Measurements from ENCODE around the gene PPFIA2.

The PPFIA2 gene

DNA sequence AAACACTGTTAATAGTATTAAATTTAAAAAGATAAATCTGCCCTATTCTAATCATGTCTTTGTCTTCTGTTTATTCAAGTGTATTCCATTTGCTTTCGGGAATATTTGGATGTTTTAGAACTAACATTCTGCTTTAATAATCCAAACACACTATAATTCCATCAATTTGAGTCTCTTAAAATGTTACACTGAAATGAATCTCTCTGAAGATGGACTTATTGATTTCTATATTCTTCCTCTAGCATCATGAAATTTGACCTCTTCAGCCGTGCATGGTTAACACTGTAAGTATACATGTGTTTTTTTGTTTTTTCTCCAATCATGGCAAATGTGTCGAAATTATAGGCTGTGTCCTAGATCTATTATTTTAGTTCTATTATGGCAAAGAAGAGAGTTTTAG, 342.1 kb downstream of the PPFIA2 start:
- no peak for DNase-seq

DNA sequence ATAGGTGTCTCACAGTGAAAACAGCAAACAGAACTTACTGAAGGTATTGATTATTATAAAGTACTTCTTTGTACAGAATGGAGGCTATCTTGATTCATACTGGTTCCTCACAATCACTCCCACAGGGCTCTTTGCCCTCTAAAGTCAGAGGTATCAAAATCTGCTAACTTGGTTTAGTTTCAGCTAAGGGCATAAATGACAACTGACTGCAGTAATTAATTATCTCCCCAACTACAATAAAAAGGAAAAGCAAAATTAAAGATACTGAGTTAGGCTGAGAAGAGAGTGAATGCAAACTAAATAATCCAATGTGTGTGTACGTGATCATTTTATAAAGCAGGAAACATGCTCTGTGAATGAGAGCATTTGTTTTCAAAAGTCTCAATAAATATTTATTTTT, 342.6 kb downstream of the PPFIA2 start:
- DNase-seq = no peak

DNA sequence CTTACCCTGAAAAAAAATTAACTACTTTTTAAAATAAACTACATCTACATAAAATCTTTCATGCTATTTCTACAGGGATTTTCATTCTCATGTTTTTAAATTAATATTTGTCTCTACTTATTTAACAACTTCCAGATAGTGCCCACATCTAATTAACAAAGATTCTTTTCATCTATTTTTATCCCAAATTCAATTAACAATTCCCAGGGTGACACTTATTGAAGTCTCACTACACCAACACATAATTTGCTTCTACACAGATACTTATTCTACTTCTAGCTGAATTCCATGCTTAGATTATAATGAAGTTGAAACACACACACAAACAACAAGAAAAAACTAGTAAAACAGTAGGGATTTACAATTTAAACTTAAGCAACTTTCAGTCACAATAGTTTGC, 344.7 kb downstream of the PPFIA2 start:
- no peak for DNase-seq

DNA sequence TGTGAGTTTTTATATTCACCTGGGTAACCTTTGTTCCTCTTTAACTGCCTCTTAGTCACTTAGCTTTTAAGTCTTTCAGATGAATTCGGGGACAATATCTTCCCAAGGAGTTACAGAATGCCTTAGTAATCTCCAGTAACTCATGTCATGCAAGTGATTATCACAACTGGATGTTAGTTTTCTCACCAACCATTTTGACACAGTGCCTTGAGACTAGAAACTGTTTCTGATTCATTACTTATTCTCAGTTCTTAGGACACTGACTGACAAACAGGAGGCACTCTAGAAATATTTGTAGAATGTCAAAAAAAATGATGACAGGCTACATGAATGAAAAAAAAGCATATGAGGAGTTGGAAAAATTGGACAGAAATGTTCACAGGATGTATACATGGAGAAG, 346.2 kb downstream of the PPFIA2 start:
- no peak for DNase-seq

DNA sequence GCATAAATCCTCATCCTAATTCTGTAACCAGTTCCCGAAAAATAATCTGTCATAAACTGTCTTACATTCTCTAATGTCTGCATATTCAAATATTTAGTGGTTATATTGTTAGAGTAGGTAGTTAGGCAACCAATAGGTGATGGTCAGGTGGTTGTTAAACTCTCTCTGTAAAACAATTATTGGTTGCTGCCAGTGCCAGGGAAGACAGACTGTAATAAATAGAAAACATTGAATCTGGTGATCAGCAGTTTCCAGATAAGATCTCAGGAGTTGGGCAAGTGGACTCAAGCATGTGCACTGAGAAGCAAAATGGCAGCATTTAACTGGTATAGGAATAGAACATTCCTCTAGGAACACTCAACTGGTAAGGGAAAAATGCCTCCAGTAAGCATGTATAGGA, 355.8 kb downstream of the PPFIA2 start:
- no peak for DNase-seq

DNA sequence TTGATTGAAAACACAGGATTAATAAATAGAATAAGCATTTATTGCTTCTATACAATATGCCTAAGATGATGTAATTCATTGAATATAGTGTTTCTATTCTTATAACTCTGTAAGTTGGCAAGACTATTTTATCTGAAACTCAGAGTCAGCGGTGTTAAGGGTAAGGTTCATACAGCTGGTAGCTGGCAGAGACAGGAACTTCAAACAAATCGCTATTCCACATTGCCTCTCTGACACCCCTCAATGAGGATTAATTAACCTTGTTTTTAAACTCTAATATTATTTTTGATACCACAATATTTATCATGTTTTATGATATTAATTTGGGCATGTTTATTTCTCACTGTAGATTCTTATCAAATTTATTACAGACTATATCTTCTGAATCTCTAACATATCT, 357.9 kb downstream of the PPFIA2 start:
- no peak for DNase-seq

DNA sequence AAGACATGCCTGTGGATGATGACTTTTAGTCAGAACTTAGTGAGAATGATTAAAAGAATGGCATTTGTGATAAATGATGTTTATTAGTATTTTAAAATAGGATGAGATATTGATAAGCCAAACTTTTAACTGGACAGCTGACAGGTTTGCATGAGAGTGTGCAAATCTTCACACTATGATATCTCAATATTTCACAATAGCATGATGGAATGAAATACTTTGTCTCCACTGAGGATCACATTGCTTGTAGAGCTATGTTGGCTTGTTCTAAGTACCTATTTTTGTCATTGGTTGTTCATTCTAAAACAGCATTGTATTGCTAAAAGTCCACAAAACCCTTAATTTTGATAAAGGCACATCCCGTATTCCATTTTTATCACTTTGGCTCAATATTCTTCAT, 359.1 kb downstream of the PPFIA2 start:
- DNase-seq = no peak

DNA sequence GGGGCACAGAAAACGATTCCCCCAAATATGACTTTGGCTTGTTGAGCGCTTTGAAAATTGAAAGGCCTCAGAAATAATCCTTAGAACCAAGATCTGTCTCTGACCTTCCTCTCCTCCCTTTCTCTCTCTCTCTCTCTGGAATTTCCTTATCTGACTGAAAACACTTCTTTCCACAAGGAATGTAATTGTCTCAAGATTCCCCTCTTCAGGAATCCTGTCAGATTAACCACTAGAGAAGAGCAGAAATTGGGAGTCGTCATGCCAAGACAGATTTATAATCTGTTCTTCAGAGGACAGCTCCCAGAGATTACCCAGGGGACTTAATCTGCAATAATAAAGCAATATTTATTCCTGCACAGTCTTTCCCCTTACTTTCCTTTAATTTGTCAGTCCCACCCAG, 363.7 kb downstream of the PPFIA2 start:
- no peak for DNase-seq

DNA sequence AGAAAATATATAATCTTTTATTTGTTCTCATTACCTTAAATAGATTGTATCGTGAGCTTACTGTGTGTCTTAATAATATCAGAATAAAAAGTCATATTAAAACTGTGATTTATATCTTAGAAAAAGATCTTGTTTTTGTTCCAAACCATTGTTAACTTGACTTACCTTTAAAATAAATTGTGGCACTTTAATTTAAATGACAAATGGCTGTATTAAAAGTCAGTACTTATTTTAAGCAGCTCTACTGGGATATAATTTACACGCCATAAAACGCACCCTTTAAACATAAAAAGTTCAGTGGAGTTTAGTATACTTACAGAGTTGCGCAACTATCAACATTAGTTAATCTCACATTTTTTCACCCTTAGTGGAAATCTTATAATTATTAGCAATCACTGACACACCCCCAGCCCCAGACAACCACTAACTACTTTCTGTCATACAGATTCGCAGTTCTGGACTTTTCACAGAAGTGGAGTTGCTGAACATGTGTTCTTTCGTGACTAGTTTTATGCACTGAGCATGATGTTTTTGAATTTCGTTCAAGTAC, 369.5 kb downstream of the PPFIA2 start:
- no peak for DNase-seq

DNA sequence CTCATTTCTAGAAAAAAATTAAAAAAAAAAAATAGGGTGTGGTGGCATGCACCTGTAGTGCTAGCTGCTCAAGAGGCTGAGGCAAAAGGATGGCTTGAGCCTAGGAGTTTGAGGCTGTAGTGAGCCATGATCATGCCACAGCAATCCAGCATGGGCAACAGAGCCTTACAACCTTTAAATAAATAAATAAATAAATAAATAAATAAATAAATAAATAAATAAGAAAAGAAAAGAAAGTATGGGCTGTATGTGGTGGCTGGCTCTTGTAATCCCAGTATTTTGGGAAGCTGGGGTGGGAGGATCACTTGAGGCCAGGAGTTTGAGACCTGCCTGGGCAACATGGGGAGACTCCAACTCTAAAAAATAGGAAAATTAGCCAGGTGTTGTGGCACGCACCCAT, 373.0 kb downstream of the PPFIA2 start:
- DNase-seq = no peak

DNA sequence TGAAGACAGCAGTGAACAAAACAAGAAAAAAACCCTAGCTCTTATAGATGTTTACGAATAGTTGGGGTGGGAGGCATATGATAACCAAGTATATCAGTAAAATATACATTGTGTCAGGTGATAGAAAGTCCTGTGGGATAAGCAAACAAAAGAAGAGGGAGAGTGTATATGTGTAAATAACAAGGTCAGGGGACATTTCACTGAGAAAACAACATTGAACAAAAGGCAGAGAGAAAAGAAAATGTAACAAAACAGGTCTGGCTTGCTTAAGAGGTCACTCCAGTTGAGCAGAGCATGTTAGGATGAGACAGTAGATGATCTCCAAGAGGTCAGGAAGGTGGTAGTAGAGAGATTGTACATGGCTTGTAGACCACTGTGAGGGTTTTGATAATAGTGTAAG, 377.2 kb downstream of the PPFIA2 start:
- DNase-seq = no peak

DNA sequence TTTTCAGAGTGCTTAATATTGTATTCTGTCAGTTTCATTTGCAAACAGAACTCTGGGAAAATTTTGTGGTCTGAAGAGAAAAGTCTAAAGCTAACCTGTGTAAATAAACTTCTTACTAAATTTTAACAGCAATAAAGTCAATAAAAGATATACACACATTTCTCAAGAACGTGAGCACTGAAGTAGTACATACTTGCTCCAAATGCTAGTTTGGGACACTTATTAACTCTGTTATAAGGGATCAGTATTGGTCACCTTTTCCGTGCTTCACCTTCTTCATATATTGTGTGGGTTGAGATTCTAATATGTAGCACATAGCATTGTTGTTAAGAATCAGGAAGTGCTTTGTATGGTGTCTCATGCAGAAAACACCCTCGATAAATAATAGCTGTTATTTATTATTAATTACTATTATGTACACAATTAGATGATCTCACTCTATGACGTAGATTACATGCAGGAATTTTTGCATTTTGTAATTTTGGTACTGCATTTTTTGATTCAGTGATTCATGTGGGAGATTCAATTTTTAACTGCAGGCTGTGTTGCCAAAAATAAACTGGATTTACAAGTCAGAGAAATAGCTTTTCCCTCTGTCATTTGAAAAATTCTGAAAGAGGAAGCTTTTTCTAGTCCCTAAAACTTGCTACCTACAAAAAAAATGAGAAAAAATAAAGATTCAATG, 380.4 kb downstream of the PPFIA2 start:
- DNase-seq = no peak

DNA sequence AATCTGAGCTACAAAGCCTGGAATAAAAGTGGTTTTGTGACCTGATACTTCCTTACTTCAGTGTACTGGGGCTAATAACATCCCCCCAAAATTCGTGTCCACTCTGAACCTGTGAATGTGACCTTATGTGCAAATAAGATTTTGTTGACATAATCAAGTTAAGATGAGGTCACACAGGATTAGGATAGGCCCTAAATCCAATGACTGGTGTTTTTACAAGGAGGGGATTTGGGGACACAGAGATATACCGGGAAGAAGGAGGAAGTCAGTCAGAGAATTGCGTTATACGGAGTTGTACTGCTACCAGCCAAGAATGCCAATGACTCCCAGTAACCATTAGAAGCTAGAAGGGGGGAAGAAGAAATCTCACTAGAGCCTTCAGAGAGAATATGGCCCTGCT, 381.4 kb downstream of the PPFIA2 start:
- no peak for DNase-seq

DNA sequence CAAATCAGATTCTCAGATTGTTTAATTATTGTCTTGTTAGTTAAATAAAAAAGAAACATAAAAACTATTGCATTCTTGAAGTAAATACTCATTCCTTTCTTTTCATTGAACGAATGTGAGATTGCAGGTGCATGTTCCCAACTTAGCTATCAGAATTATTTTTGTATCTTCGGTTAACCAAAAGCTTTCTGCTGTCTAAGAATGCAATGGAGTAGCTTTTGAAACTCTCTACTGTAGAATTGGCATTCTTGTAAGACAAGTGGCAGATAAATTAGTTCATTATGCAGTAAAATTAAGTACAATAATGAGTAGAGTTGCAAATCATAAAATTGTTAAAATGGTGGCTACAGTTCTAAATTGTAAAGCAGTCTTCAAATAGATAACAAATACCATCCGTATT, 383.2 kb downstream of the PPFIA2 start:
- no peak for DNase-seq

DNA sequence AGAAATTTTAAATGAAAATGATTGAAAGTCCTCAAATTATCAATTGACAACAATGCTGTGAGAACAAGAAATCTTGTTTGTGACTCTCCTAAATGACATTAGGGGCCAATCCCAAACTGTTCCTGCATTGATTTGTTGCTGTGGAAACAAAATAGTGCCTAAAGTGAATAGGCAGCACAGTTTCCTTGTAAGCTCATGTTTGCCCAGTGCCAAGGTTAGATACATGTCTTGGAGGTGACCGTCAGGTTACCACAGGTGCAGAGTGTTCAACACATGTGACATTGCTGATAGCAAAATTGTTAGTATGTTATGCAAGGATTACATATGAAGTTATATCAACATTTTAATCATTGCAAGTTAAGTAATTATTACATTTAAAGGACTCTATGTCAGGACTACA, 388.7 kb downstream of the PPFIA2 start:
- DNase-seq = no peak

DNA sequence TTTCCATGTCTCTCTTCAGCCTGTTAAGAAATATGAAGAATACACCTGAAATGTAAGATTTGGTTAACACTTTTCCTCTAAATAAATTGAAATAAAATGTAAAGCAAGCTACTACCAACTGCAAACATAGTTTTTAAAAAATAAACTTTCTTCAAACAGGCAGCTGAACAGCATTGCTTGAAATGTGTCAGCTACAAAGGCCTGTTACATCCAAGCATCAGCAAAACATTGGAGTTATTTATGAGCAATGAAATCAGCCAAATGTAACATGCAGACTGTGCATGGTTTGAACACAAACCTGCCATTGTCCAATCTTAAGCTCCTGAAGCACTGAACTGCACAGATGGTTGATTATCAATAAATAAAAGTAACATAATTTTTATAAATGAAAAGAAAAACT, 390.0 kb downstream of the PPFIA2 start:
- DNase-seq = no peak

DNA sequence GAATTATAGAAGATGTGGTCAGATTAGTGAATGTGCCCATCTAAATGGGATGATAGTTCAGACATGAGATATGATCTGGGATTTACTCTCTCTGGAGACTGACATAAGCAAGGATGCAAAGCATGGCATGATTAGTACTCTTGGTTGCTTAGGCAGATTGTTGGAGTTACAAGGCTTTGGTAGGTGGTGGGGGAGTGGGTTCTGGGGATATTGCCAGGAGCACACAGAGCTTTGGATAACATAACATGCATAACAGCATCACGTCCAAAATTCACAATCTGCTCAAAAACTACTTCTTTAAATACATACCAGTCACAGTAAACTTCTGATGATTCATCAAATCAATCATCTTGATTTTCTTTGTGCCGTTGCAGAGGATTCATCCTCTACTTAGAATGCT, 393.9 kb downstream of the PPFIA2 start:
- no peak for DNase-seq

DNA sequence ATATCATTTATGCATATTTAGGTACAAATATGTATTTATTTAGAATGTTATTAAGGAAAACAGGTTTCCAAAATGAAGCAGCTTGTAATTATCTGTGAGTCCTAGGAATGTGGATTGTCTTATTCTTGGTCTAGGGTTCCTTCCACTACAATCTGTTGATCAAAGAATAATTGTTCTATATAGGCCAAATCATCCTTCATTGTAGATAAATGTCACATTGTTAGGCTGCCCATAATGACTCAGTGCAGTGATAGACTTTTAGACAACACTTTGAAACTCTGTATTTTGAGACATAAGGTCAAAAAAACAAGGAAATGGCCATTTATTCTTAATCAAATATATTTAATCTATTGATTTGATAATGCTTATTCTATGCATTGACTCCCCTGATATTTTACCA, 398.2 kb downstream of the PPFIA2 start:
- no peak for DNase-seq

DNA sequence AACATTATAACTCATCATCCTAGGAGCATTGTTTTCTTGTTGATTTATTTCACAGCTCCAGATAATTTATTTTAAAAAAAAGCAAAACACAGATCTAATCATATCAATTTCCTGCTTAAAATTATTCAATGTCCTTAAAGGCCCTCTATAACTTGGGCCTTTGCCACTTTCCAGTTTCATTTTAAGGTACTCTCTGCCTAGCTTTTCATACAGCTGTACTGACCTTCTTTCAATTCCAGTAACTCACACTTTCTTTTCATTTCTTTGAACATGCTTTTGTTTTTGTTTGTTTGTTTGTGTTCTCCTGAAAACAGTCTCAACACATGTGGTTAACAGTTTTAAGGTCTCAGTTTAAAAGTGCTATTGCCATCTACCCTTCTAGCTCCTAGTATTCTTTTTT, 399.4 kb downstream of the PPFIA2 start:
- DNase-seq = no peak

DNA sequence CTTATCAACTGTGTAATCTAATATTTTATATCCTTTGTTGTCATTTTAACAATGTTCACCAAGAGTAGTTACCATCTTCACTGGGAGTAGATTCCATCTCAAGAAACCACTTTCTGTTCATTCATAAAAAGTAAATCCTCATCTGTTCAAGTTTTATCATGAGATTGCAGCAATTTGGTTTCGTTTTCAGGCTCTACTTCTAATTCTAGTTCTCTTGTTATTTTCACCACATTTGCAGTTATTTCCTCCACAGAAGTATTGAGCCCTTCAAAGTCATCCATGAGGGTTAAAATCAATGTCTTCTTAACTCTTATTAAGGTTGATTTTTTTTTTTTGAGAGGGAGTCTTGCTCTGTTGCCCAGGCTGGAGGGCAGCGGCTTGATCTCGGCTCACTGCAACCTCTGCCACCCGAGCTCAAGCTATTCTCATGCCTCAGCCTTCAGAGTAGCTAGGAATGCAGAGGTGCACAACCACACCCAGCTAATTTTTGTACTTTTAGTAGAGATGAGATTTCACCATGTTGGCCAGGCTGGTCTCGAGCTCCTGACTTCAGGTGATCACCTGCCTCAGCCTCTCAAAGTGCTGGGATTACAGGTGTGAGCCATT, 404.7 kb downstream of the PPFIA2 start:
- no peak for DNase-seq

DNA sequence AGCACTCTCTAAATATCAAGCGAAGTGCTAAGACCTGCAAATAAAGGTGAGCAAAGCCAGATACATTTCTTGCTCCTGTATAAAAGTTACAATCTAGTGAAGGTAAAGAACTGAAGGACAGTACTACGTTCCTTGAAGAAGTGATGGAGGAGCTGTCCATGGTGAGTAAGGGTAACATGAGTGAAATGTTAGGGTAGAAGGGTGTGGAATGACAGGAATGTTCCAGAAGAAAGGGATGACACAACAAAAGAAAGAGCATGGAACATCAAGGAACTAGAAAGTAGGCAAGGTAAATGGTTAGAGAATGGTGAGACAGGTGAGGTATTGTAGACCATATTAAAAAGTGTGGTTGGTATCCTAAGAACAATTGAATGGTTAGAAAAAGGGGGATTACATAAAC, 408.8 kb downstream of the PPFIA2 start:
- no peak for DNase-seq

DNA sequence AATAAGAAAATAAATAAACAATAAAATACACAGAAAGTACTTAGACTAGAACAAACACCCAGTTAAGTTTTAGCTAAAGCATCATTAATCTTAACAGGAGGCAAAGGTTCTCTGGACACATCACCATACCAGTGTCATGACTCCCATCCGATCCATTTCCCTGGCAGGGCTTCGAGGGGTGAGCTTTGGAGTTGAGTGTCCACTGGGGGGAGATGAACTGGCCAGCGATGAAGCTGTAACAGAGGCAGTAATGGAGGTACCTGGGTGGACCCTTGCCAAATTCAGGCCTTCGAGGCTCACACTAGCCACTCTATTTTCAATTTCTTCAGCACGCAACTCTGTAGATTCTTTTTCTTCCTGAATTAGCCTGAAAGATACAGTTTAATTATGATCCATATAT, 411.7 kb downstream of the PPFIA2 start:
- no peak for DNase-seq

DNA sequence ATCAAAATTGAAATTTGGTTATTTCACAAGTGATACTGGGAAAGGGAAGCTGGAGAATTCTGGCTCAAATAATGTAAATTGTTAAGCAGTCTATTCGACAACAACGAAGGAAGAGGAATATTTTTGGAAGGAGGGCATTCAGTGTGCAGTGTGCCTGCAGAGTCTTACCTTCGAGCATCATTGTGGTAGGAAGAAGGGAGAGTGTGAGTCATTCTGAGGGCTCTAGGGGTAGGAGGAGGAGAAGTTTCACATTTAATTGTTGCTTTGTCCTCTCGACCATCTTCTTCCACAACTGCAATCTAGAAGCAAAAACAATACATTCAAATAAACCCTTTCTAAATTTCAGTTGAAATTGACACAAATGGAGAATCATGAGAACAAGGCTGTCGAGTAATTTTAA, 418.2 kb downstream of the PPFIA2 start:
- no peak for DNase-seq

DNA sequence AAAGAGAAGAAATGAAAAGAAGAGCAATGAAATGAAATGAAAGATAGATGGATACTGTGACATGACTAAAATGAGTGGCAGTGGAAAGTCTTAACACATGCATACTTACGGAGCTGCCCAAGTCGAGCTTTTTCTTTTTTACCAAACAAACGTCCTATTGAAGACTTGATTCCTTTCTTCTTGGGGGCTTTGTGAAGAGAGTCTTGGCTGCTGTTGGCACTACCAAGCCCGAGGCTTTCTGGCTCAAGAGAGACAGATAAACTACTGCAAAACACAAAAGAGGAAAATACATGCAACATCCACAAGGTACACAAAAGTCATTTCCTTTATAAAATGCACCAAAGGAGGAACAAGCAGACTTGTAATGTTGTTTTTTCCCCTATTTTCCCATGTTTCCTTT, 420.1 kb downstream of the PPFIA2 start:
- no peak for DNase-seq

DNA sequence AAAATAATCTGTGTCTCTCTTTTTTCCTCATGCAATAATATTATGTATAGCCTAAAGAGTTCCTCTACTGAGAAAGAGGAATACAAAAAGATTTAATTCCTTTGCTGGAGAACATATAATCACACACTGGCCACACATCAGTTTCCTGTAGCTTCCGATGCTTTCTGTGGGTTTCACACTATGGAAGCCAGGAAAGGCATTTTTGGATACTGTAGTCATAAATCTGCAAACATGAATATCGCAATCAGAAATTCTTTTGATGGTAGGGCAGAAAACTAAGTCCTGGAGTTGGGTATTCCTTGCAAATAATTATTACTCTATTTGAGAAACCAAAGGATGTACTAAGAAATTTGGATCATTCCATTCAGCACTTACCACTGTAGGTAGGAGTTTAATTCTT, 421.3 kb downstream of the PPFIA2 start:
- DNase-seq = no peak

All from kidney glomerular epithelial cell (primary cell).